ENCODE data around the gene PACS2.
"Not testable (repeated sequence)": the region's sequence is repeated elsewhere in the genome, so short reads cannot be mapped to it uniquely, and the experiment has no call there.

PACS2 gene

GRCh38 chr14:105288936-105289335, 25.6 kb upstream of the PACS2 start:
- not testable (repeated sequence) for DNase-seq

DNA sequence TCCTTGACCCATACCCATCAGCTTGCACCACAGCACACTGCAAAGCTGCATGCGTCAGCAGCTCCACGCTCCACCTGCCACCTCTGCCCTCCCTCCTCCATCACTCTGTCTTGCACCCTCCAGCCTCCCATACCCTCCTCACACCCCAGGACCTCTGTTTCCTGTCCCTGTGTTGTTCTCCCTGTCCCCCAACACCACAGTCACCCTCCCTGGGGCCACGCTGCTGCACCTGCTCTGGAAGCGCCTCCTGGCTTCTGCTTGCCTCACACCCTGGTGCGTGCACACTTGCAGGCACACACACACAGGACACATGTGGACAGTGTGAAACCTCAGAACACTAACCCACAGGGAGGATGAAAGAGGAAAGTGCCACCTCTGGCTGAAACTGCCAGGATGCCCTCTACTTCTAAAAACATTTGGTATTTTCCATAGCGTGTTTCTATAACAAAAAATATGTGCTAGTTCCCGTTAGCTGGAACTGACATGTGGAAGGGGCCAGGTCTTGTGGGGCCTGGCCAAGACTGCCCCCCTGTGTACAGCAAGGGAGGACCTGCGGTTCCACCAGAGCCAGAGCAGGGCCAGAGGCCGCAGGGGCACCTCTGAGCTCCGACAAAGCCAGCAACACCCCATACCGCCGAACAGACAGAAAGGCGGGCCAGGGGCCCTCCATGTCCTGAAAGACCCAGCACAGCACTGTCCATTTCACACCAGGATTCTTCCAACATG, 23.8 kb upstream of the PACS2 start:
- no peak for DNase-seq

DNA sequence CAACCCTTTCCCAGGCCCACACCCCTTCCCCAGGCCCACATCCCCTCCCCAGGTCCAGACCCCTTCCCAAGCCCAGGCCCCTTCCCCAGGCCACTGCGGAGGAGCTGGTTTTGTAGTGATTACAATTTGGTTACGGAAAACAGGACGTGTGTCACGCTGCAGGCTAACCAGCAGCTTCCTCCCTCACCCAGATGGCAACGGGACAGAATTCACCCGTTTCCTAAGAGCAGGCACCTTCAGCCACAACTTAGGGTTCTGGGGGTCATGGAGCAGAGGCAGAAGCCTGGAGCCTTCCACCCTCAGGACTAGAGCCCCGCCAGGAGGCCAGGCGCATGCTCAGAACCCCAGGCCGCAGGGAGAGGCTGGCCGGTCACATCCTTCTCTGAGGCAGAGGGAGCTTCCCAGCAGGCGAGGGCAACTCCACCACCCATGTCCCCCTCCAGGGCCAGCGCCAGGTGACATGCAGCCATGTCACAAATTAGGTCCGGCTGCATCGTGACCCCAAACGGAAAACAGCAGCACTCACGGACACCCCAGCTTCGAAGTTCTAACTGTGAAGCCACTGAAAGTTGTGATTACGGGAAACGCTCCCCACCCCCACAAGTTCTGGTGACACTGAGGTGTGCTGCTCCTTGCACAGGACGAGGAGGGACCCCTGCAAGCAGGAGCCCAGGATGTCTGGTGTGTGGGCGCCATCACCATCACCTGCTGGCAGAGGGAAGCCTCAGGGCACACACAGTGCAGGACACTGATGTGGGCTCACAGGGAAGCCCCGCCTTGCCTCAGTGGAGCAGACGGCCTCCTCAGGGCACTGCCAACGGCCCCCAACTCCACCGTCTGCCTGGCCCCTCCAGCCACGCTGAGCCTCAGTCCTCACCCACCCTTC, 21.5 kb upstream of the PACS2 start:
- no peak for DNase-seq

DNA sequence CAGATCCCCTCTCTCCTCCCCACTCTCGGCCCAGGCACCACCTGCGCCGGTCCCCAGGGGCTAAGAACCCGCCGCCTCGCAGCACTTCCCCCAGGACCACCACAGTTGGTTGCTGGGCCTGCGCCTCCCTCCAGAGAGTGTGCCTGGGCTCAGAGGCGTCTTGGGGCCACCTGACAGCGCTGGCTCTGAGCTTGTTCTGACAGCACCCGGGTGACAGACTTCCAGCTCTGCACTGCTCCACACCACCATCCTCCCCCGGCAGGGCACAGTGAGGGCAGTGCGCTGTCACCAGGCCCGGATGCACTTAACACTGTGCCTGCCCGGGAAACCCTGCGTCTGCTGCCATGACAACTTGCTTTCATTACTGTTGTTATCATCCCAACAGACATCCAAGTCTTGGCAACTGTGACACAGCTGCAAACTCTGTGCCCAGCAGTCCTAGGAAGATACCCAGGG, 20.4 kb upstream of the PACS2 start:
- DNase-seq, result peak; percentile 38

DNA sequence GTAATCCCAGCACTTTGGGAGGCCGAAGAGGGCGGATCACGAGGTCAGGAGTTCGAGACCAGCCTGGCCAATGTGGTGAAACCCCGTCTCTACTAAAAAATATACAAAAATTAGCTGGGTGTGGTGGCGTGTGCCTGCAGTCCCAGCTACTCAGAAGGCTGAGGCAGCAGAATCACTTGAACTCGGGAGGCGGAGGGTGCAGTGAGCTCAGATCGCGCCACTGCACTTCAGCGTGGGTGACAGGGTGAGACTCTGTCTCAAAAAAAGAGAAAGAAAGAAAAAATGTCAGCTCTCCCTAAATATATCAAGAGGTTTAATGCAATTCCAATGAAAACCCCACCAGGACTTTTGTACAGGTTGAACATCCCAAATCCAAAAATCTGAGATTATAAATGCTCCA, 17.2 kb upstream of the PACS2 start:
- not testable (repeated sequence) for DNase-seq

GRCh38 chr14:105299654-105300541, 14.7 kb upstream of the PACS2 start:
- no peak for DNase-seq

- DNase-seq, result peak; percentile 87
These were observed 13.9 kb upstream of the PACS2 start, which contains the start of gene BRF1 for GRCh38 chr14:105300542-105301102. Gene BRF1, minus strand, starts transcription at chr14:105301001. Its CDS starts 372 bp downstream, at chr14:105300629.

DNA sequence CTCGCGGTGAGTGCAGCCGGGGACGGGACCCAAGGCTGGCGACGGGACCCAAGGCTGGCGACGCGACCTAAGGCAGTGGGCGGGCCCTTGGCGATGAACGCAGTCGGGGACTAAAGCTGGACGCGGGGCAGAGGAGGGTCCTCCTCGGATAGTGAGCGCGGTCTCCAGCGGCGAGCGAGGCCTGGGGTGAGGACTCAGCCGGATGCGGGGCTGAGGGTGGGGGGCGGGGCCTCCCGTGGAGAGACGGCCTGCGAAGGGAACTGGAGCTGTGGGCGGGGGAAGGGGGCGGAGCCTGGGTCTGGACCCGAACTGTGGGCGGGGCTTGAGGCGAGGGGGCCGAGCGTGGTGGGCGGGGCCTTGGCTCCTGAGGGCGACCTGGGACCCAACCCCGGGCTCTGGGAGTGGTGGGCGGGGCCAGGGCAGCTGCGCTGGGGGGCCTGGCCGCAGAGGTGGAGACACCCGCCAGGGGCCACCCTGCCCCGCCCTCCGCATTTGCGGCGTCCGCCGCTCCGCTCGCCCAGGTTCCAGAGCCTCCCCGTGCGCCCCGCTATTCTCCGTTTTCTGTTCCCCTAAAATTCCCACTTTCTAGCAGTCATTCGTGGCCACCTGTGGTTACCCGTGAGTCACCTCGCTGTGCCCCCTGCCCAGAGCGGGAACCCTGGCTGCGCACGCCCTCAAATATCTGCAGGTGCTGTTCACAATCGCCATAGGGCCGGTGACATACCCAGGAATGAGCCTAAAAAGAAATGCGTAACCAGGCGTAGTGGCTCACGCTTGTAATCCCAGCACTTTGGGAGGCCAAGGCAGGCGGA, 13.2 kb upstream of the PACS2 start:
- peak; percentile 87 for DNase-seq

GRCh38 chr14:105301915-105302249, 12.7 kb upstream of the PACS2 start:
- DNase-seq, result not testable (repeated sequence)

DNA sequence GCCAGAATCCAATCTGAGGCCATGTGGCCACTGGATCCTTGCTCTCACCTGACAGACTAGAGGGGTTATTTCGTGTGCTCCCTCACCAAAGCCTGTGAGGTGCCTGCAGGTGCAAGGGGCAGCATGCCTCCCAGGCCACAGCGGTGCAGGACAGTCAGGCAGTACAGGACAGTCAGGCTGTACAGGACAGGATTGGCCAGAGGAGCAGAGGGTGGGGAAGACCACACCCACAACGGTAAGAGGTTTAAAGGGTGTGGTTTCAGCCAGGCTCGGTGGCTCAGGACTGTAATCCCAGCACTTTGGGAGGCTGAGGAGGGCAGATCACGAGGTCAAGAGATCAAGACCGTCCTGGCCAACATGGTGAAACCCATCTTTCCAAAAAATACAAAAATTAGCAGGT, 10.6 kb upstream of the PACS2 start:
- no peak for DNase-seq

DNA sequence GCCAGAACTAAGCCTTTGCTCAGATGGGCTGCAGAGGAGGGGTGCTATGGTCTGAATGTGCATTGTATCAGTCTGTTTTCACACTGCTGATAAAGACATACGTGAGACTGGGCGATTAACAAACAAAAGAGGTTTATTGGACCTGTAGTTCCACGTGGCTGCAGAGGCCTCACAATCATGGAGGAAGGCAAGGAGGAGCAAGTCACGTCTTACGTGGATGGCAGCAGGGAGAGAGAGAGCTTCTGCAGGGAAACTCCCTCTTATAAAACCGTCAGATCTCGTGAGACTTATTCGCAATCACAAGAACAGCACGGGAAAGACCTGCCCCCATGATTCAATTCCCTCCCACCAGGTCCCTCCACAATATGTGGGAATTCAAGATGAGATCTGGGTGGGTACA, 10.0 kb upstream of the PACS2 start:
- no peak for DNase-seq

- DNase-seq, result no peak
These were observed 9.2 kb upstream of the PACS2 start for GRCh38 chr14:105305345-105305744.

GRCh38 chr14:105305791-105306190, 8.8 kb upstream of the PACS2 start:
- no peak for DNase-seq

DNA sequence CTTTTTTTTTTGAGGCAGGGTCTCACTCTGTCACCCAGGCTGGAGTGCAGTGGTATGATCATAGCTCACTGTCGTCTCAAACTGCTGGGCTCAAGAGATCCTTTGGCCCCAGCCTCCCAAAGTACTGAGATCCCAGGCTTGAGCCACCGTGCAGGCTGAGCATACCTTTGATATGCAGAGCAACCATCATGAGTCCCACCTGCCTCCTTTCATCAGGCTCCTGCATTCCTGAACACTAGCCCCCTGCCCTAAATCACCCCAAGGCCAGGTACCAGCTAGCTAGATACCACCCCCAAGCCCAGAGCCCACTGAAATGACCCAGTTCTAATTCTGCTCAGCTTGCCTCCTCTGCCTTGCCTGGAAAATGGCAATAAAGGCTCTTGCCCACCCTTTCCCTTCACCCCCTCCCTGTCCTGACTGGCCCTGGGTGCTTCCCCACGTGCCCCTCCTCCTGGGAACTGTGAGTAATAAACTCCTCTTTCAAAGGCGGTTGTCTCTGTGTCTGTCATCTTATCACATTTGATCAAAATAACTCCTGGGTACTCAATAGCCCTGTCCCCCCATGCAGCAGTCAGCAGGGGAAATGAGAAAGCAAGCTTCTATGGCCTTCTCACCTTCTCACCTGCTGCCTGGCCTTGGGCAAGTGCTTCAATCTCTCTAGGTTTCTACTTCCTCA, 7.4 kb upstream of the PACS2 start:
- DNase-seq, result no peak

GRCh38 chr14:105309371-105309770, 5.2 kb upstream of the PACS2 start:
- DNase-seq, result no peak

GRCh38 chr14:105311838-105312237, 2.7 kb upstream of the PACS2 start:
- no peak for DNase-seq

DNA sequence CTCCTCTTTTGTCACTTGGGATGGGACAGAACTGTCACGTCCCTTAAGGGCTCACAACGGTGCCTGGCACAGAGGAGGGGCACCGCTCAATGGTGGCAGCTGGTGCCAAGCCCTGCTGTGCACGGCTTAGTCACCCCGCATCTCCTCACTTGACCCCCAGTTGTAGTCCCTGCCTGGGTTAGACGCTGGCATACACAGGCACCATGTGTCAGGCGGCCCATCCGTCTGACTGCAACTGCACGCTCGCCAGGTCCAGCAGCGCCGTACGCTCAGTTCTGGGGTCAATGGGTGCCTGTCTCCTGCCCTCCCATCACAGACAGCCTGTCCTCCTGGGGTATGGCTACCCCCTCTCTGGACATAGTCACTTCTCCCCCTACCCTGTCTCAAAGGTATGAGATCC, 1.6 kb upstream of the PACS2 start:
- no peak for DNase-seq

GRCh38 chr14:105313381-105314286, 914 bp upstream of the PACS2 start:
- no peak for DNase-seq

DNA sequence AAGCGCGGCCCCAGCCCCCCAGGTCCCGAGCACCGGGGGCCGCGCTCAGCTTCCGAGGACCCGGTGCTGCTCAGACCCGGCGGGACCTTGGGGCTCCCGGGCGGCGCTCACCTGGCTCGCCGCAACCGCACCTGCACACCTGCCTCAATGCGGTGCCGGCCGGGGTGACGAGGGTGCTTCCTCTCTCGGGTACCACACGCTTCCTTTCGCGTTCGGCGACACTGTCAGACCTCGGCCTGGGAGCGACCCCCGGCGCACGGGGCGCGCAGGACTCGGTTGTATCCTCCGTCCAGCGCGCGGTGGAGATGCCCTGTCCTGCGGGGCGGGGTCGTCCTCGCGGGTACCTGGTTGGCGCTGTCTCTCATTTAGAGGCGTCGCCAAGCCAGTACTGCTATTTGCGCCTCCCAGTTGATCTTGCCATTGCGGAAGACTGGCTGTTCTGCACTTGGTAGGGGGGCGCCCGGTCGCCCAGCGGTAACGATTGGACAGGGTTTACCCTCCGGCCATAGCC, 718 bp downstream of the PACS2 start:
- no peak for DNase-seq
